Esophagus squamous epithelium (tissue), 4 donors: ENCODE data around the gene H19.

ENCODE experiments used
- POLR2A ChIP-seq, 4 donors: fragments of 450-650 bp; IDR thresholded peaks; one replicate each; pipeline ENCODE4 v1.6.1; 2017; ENCODE audit warnings: antibody characterized with exemption in 4 of 4, mild to moderate bottlenecking in 4 of 4, moderate library complexity in 3 of 4
- TF ChIP-seq, protein P1 (sequence below), 6 experiments: fragments of 450-650 bp in 4 of 6; fragments of 200-600 bp in 2 of 6; sonication (generic) in 2 of 6; IDR thresholded peaks; one replicate each; pipeline ENCODE4 v1.5.1; 2016 to 2019; ENCODE audit warnings: antibody characterized with exemption in 6 of 6, mild to moderate bottlenecking in 4 of 6, moderate library complexity in 4 of 6

GRCh38 chr11:1953489-1954266, 44.0 kb downstream of the H19 start:
- no peak for TF ChIP-seq POLR2A (IDR thresholded peaks at IDR 0.05)
- TF ChIP-seq, protein P1, sequence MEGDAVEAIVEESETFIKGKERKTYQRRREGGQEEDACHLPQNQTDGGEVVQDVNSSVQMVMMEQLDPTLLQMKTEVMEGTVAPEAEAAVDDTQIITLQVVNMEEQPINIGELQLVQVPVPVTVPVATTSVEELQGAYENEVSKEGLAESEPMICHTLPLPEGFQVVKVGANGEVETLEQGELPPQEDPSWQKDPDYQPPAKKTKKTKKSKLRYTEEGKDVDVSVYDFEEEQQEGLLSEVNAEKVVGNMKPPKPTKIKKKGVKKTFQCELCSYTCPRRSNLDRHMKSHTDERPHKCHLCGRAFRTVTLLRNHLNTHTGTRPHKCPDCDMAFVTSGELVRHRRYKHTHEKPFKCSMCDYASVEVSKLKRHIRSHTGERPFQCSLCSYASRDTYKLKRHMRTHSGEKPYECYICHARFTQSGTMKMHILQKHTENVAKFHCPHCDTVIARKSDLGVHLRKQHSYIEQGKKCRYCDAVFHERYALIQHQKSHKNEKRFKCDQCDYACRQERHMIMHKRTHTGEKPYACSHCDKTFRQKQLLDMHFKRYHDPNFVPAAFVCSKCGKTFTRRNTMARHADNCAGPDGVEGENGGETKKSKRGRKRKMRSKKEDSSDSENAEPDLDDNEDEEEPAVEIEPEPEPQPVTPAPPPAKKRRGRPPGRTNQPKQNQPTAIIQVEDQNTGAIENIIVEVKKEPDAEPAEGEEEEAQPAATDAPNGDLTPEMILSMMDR (IDR thresholded peaks at IDR 0.05) = no peak
